GM23338 (cell line): ENCODE data around the gene SLC37A1. TPM values are rescaled to one million over a fixed set of nuclear protein-coding genes. Genes with fewer than 3 reads are reported as not detected.

Experiments used
- ATAC-seq: fragments of 200-7000 bp; cut with Tn5 transposase; 3 replicates; pipeline ENCODE4 v1.9.1; 2020
- DNase-seq: peaks from one replicate; pipeline ENCODE4 v3.0.0-alpha.2; 2015; ENCODE audit warnings: low spot score
- H2AFZ ChIP-seq: fragments of 200-600 bp; sonication (generic); 2 replicates; pipeline ENCODE4 v1.8.0; 2016; ENCODE audit warnings: antibody characterized with exemption, mild to moderate bottlenecking, moderate library complexity
- H3F3A ChIP-seq: fragments of 200-600 bp; sonication (generic); replicated peaks from 2 replicates; pipeline ENCODE4 v1.8.0; 2017; ENCODE audit warnings: antibody characterized with exemption, mixed run types, low read depth
- H3K27ac ChIP-seq: fragments of 200-600 bp; sonication (generic); 2 replicates; pipeline ENCODE4 v1.6.1; 2016; ENCODE audit warnings: low read depth
- H3K27me3 ChIP-seq: fragments of 200-600 bp; sonication (generic); 2 replicates; pipeline ENCODE4 v1.8.0; 2016; ENCODE audit warnings: mild to moderate bottlenecking, mixed run types, moderate library complexity; ENCODE audit not compliant: insufficient read depth
- H3K36me3 ChIP-seq: fragments of 200-600 bp; sonication (generic); 2 replicates; pipeline ENCODE4 v1.8.0; 2016; ENCODE audit warnings: mild to moderate bottlenecking; ENCODE audit not compliant: insufficient read depth
- H3K4me1 ChIP-seq: fragments of 200-600 bp; sonication (generic); 2 replicates; pipeline ENCODE4 v1.8.0; 2016; ENCODE audit warnings: mild to moderate bottlenecking, moderate library complexity; ENCODE audit not compliant: insufficient read depth
- H3K4me2 ChIP-seq: fragments of 200-600 bp; sonication (generic); 2 replicates; pipeline ENCODE4 v1.7.1; 2017; ENCODE audit warnings: mixed run types
- H3K4me3 ChIP-seq: fragments of 200-600 bp; sonication (generic); 2 replicates; pipeline ENCODE4 v1.6.1; 2016; ENCODE audit warnings: mixed run types
- H3K79me2 ChIP-seq: fragments of 200-600 bp; sonication (generic); replicated peaks from 2 replicates; pipeline ENCODE4 v1.8.0; 2017; ENCODE audit warnings: mild to moderate bottlenecking; ENCODE audit not compliant: insufficient read depth
- H3K9me2 ChIP-seq: fragments of 200-600 bp; sonication (generic); 2 replicates; pipeline ENCODE4 v1.8.0; 2017; ENCODE audit not compliant: insufficient read depth
- H4K20me1 ChIP-seq: fragments of 200-600 bp; sonication (generic); replicated peaks from 2 replicates; pipeline ENCODE4 v1.8.0; 2017; ENCODE audit warnings: mild to moderate bottlenecking; ENCODE audit not compliant: insufficient read depth
- H3K27ac Mint-ChIP-seq: 2 replicates; pipeline ENCODE4 v1.8.0; 2020; ENCODE audit warnings: inconsistent platforms, mild to moderate bottlenecking, moderate library complexity, mixed read lengths
- H3K27me3 Mint-ChIP-seq: 3 replicates; pipeline ENCODE4 v1.8.0; 2022; ENCODE audit warnings: low read depth, mild to moderate bottlenecking, moderate library complexity, mixed read lengths, inconsistent platforms; ENCODE audit not compliant: insufficient read depth, poor library complexity
- H3K36me3 Mint-ChIP-seq: 3 replicates; pipeline ENCODE4 v1.8.0; 2021; ENCODE audit warnings: low read depth, mild to moderate bottlenecking, inconsistent platforms, moderate library complexity, mixed read lengths
- H3K4me1 Mint-ChIP-seq: 3 replicates; pipeline ENCODE4 v1.8.0; 2020; ENCODE audit warnings: mild to moderate bottlenecking, inconsistent platforms, mixed read lengths
- H3K4me3 Mint-ChIP-seq: 3 replicates; pipeline ENCODE4 v1.8.0; 2021; ENCODE audit warnings: moderate library complexity, mild to moderate bottlenecking, inconsistent platforms, mixed read lengths
- H3K9me3 Mint-ChIP-seq: 3 replicates; pipeline ENCODE4 v1.8.0; 2020; ENCODE audit warnings: moderate library complexity, mild to moderate bottlenecking, inconsistent platforms, mixed read lengths
- CREB1 ChIP-seq: fragments of 250-450 bp; sonication (Bioruptor Pico); IDR thresholded peaks from 2 replicates; pipeline ENCODE4 v1.5.0; 2020; ENCODE audit warnings: low read depth, mild to moderate bottlenecking, moderate library complexity
- EZH2 ChIP-seq: fragments of 200-600 bp; sonication (generic); IDR thresholded peaks from one replicate; pipeline ENCODE4 v1.8.0; 2017; ENCODE audit warnings: antibody characterized with exemption, mild to moderate bottlenecking, low read depth; ENCODE audit not compliant: unreplicated experiment
- EZH2phosphoT487 ChIP-seq: fragments of 200-600 bp; sonication (generic); IDR thresholded peaks from one replicate; pipeline ENCODE4 v1.8.1; 2018; ENCODE audit warnings: antibody characterized with exemption; ENCODE audit not compliant: unreplicated experiment
- JUNB ChIP-seq: IDR thresholded peaks from one replicate; pipeline ENCODE4 v1.6.1; 2016; ENCODE audit warnings: antibody characterized with exemption; ENCODE audit not compliant: unreplicated experiment
- NANOG ChIP-seq: IDR thresholded peaks from 2 replicates; pipeline ENCODE4 v1.6.1; 2016; ENCODE audit warnings: antibody characterized with exemption, borderline replicate concordance
- POLR2AphosphoS5 ChIP-seq: IDR thresholded peaks from 2 replicates; pipeline ENCODE4 v1.6.1; 2016; ENCODE audit warnings: antibody characterized with exemption, low read depth
- STAT1 ChIP-seq: IDR thresholded peaks from one replicate; pipeline ENCODE4 v1.6.1; 2016; ENCODE audit warnings: antibody characterized with exemption; ENCODE audit not compliant: unreplicated experiment
- ZNF114 ChIP-seq: fragments of 250-450 bp; sonication (Bioruptor Pico); IDR thresholded peaks from 2 replicates; pipeline ENCODE4 v1.5.0; 2020; ENCODE audit warnings: mild to moderate bottlenecking, moderate library complexity
- polyA plus RNA-seq: library from polyadenylated mRNA; unstranded; fragments of >200 nt; fragmentation: Nextera tagmentation; extraction: Ambion mirVana; gene quantifications from 2 replicates; pipeline ENCODE4 v1.2.1, GENCODE V29; 2016
- total RNA-seq: library from RNA; depleted of rRNA; stranded (reverse); fragments of >200 nt; shearing (Covaris generic); gene quantifications from 2 replicates; pipeline ENCODE4 v1.2.3, GENCODE V29; 2014
- TF ChIP-seq, protein P1 (sequence below), 2 experiments: fragments of 200-600 bp in 1 of 2; sonication (generic) in 1 of 2; conservative IDR thresholded peaks; 2 replicates each; pipeline versions ENCODE4 v1.5.1 to v1.6.1; 2016 to 2017; ENCODE audit warnings: antibody characterized with exemption in 2 of 2, low read depth in 2 of 2, mild to moderate bottlenecking in 2 of 2, moderate library complexity in 1 of 2
- TF ChIP-seq, protein P2 (sequence below): IDR thresholded peaks from 2 replicates; pipeline ENCODE4 v1.6.1; 2016; ENCODE audit warnings: antibody characterized with exemption
- TF ChIP-seq, protein P3 (sequence below): IDR thresholded peaks from one replicate; pipeline ENCODE4 v1.6.1; 2018; ENCODE audit warnings: antibody characterized with exemption; ENCODE audit not compliant: unreplicated experiment

SLC37A1 gene
- total and polyA plus RNA-seq, 2 experiments from 2014 or later: 14.0 to 30.3 TPM

DNA sequence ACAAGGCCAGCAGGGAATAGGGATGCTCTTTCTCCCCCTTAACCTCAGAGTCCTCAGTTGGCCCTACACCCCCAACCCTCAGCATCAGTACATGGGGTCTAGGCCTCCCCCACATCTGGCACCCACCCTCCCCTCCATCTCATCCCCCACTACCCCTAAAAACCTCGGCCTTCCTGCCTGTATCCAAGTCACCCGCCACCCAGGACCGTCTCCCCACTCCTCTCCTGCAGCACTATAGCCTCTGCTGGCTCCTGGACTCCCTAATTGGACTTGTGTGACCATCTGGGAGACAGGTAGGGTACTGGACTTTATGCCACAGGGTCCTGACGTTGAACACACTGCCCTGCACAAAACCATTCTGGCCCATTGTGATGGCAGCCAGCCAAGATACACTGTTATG lies 23.7 kb upstream of the SLC37A1 start:
- ATAC-seq (no peak), DNase-seq (no peak)
- Histone ChIP-seq H3K27me3 (no peaks in the 10 kb centered on the region), H4K20me1 (no peaks in the 10 kb centered on the region), H3K4me1 (no peaks in the 10 kb centered on the region), H3K4me2 (no peak overlapping the region), H3K9me2 (peaks cover 19% of the 10 kb centered on the region; the same call in 1 of the 2 replicates), H3K4me3 (no peak overlapping the region), H3K79me2 (no peaks in the 10 kb centered on the region), H3K36me3 (no peaks in the 10 kb centered on the region), H2AFZ (no peak overlapping the region), H3K27ac (no peak overlapping the region), H3F3A (no peaks in the 10 kb centered on the region)
- no peak for TF ChIP-seq EZH2
- no peak for TF ChIP-seq ZNF114 (CRISPR knock-in tag)
- no peak for TF ChIP-seq STAT1
- no peak for TF ChIP-seq EZH2phosphoT487
- TF ChIP-seq, protein P1, sequence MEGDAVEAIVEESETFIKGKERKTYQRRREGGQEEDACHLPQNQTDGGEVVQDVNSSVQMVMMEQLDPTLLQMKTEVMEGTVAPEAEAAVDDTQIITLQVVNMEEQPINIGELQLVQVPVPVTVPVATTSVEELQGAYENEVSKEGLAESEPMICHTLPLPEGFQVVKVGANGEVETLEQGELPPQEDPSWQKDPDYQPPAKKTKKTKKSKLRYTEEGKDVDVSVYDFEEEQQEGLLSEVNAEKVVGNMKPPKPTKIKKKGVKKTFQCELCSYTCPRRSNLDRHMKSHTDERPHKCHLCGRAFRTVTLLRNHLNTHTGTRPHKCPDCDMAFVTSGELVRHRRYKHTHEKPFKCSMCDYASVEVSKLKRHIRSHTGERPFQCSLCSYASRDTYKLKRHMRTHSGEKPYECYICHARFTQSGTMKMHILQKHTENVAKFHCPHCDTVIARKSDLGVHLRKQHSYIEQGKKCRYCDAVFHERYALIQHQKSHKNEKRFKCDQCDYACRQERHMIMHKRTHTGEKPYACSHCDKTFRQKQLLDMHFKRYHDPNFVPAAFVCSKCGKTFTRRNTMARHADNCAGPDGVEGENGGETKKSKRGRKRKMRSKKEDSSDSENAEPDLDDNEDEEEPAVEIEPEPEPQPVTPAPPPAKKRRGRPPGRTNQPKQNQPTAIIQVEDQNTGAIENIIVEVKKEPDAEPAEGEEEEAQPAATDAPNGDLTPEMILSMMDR (conservative IDR thresholded peaks at IDR 0.05; ENCODE audit: low read depth in 2 of 2): no peak
- no peak for TF ChIP-seq POLR2AphosphoS5
- TF ChIP-seq, protein P2, sequence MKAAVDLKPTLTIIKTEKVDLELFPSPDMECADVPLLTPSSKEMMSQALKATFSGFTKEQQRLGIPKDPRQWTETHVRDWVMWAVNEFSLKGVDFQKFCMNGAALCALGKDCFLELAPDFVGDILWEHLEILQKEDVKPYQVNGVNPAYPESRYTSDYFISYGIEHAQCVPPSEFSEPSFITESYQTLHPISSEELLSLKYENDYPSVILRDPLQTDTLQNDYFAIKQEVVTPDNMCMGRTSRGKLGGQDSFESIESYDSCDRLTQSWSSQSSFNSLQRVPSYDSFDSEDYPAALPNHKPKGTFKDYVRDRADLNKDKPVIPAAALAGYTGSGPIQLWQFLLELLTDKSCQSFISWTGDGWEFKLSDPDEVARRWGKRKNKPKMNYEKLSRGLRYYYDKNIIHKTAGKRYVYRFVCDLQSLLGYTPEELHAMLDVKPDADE: no peak
- TF ChIP-seq CREB1 (CRISPR knock-in tag): no peak
- TF ChIP-seq, protein P3, sequence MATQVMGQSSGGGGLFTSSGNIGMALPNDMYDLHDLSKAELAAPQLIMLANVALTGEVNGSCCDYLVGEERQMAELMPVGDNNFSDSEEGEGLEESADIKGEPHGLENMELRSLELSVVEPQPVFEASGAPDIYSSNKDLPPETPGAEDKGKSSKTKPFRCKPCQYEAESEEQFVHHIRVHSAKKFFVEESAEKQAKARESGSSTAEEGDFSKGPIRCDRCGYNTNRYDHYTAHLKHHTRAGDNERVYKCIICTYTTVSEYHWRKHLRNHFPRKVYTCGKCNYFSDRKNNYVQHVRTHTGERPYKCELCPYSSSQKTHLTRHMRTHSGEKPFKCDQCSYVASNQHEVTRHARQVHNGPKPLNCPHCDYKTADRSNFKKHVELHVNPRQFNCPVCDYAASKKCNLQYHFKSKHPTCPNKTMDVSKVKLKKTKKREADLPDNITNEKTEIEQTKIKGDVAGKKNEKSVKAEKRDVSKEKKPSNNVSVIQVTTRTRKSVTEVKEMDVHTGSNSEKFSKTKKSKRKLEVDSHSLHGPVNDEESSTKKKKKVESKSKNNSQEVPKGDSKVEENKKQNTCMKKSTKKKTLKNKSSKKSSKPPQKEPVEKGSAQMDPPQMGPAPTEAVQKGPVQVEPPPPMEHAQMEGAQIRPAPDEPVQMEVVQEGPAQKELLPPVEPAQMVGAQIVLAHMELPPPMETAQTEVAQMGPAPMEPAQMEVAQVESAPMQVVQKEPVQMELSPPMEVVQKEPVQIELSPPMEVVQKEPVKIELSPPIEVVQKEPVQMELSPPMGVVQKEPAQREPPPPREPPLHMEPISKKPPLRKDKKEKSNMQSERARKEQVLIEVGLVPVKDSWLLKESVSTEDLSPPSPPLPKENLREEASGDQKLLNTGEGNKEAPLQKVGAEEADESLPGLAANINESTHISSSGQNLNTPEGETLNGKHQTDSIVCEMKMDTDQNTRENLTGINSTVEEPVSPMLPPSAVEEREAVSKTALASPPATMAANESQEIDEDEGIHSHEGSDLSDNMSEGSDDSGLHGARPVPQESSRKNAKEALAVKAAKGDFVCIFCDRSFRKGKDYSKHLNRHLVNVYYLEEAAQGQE: no peak
- TF ChIP-seq NANOG: no peak
- no peak overlapping the region for H3K4me3 Mint-ChIP-seq
- no peaks in the 10 kb centered on the region for H3K9me3 Mint-ChIP-seq
- H3K36me3 Mint-ChIP-seq: no peaks in the 10 kb centered on the region
- no peak overlapping the region for H3K27ac Mint-ChIP-seq
- peaks cover 8% of the 10 kb centered on the region for H3K27me3 Mint-ChIP-seq
- peaks cover 8% of the 10 kb centered on the region for H3K4me1 Mint-ChIP-seq

DNA sequence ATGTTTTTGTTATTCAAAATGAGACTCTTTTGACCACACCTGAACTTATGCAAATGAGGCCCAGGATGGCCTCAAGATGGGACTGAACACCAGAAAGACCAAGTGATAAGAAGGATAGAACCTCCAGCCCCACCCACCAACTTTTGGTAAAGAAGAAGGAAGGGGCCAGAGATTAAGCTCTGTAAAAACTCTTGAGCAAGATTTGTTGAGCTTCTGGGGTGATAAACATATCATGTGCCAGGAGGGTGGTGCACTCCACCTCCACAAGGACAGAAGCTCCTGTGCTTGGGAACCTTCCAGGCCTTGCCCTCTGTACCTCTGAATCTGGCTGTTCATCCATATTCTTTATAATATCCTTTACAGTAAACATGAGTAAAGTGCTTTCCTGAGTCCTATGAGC lies 22.9 kb upstream of the SLC37A1 start:
- Histone ChIP-seq H2AFZ (no peak overlapping the region), H3K27ac (no peak overlapping the region), H3F3A (0 out of 2 replicates have a peak, but pooled peaks cover 6% of the 10 kb centered on the region), H3K9me2 (peaks cover 19% of the 10 kb centered on the region; the same call in 1 of the 2 replicates), H3K27me3 (no peaks in the 10 kb centered on the region), H4K20me1 (no peaks in the 10 kb centered on the region), H3K79me2 (no peaks in the 10 kb centered on the region), H3K4me1 (no peaks in the 10 kb centered on the region; the same call in 1 of the 2 replicates), H3K4me2 (no peak overlapping the region), H3K36me3 (no peaks in the 10 kb centered on the region), H3K4me3 (no peak overlapping the region)
- H3K4me1 Mint-ChIP-seq: peaks cover 12% of the 10 kb centered on the region
- no peaks in the 10 kb centered on the region for H3K36me3 Mint-ChIP-seq
- no peak overlapping the region for H3K4me3 Mint-ChIP-seq
- ATAC-seq: no peak
- no peak overlapping the region for H3K27ac Mint-ChIP-seq
- peaks cover 12% of the 10 kb centered on the region for H3K27me3 Mint-ChIP-seq
- H3K9me3 Mint-ChIP-seq: no peaks in the 10 kb centered on the region
- no peak for DNase-seq
- TF ChIP-seq, protein P2: no peak
- TF ChIP-seq JUNB (no peak), NANOG (no peak), EZH2phosphoT487 (no peak), POLR2AphosphoS5 (no peak), CREB1 (CRISPR knock-in tag) (no peak)
- TF ChIP-seq, protein P1 (conservative IDR thresholded peaks at IDR 0.05; ENCODE audit: low read depth in 2 of 2): no peak
